Measurements from ENCODE around the gene ERBB4. TPM values are rescaled to one million over a fixed set of nuclear protein-coding genes. Genes with fewer than 3 reads are reported as not detected.

ERBB4 gene
- polyA plus RNA-seq, 1 experiment: not detected

GRCh38 chr2:211347328-211347727 is 1191.3 kb downstream of the ERBB4 start:
- ChIA-PET POLR2A (no interaction called here), CTCF (no interaction called here)
- no peak for DNase-seq (ENCODE audit: low read depth, low spot score)
- H3K27me3 ChIP-seq (ENCODE audit: control insufficient read depth, insufficient read depth, low read length): no peaks in the 10 kb centered on the region
- no peak for TF ChIP-seq CTCF (IDR thresholded peaks at IDR 0.05; ENCODE audit: low read depth, low read length)
- no peak overlapping the region for H3K27ac ChIP-seq (ENCODE audit: low read depth, low read length)
- peaks cover 14% of the 10 kb centered on the region; the same call in 1 of the 2 replicates for H3K9me3 ChIP-seq (ENCODE audit: control insufficient read depth, insufficient read depth, low read length)
- H3K4me3 ChIP-seq (ENCODE audit: low read depth, low read length): no peak overlapping the region

- no peak for DNase-seq (ENCODE audit: low read depth, low spot score)
- Histone ChIP-seq H3K27ac (ENCODE audit: low read depth, low read length) (no peak overlapping the region), H3K4me3 (ENCODE audit: low read depth, low read length) (no peak overlapping the region), H3K9me3 (ENCODE audit: control insufficient read depth, insufficient read depth, low read length) (peaks cover 10% of the 10 kb centered on the region; the same call in 1 of the 2 replicates), H3K27me3 (ENCODE audit: control insufficient read depth, insufficient read depth, low read length) (no peaks in the 10 kb centered on the region)
- ChIA-PET CTCF (no interaction called here), POLR2A (no interaction called here)
- TF ChIP-seq CTCF (IDR thresholded peaks at IDR 0.05; ENCODE audit: low read depth, low read length): no peak
Observed at GRCh38 chr2:211344289-211344688, 1194.3 kb downstream of the ERBB4 start.

- H3K9me3 ChIP-seq (ENCODE audit: control insufficient read depth, insufficient read depth, low read length): peaks cover 12% of the 10 kb centered on the region
- ChIA-PET CTCF (no interaction called here), POLR2A (no interaction called here)
- no peak for TF ChIP-seq CTCF (IDR thresholded peaks at IDR 0.05; ENCODE audit: low read depth, low read length)
- no peaks in the 10 kb centered on the region for H3K27me3 ChIP-seq (ENCODE audit: control insufficient read depth, insufficient read depth, low read length)
- H3K4me3 ChIP-seq (ENCODE audit: low read depth, low read length): no peak overlapping the region
- H3K27ac ChIP-seq (ENCODE audit: low read depth, low read length): no peak overlapping the region
- no peak for DNase-seq (ENCODE audit: low read depth, low spot score)
Observed at GRCh38 chr2:211333377-211333776, 1205.2 kb downstream of the ERBB4 start.

GRCh38 chr2:211331736-211332135 is 1206.9 kb downstream of the ERBB4 start:
- ChIA-PET CTCF (no interaction called here), POLR2A (no interaction called here)
- H3K4me3 ChIP-seq (ENCODE audit: low read depth, low read length): no peak overlapping the region
- no peaks in the 10 kb centered on the region for H3K27me3 ChIP-seq (ENCODE audit: control insufficient read depth, insufficient read depth, low read length)
- no peak for TF ChIP-seq CTCF (IDR thresholded peaks at IDR 0.05; ENCODE audit: low read depth, low read length)
- DNase-seq (ENCODE audit: low read depth, low spot score): no peak
- H3K9me3 ChIP-seq (ENCODE audit: control insufficient read depth, insufficient read depth, low read length): peaks cover 15% of the 10 kb centered on the region
- no peak overlapping the region for H3K27ac ChIP-seq (ENCODE audit: low read depth, low read length)

- no peak for TF ChIP-seq CTCF (IDR thresholded peaks at IDR 0.05; ENCODE audit: low read depth, low read length)
- ChIA-PET CTCF (no interaction called here), POLR2A (no interaction called here)
- Histone ChIP-seq H3K27me3 (ENCODE audit: control insufficient read depth, insufficient read depth, low read length) (no peaks in the 10 kb centered on the region), H3K9me3 (ENCODE audit: control insufficient read depth, insufficient read depth, low read length) (peaks cover 15% of the 10 kb centered on the region), H3K27ac (ENCODE audit: low read depth, low read length) (no peak overlapping the region), H3K4me3 (ENCODE audit: low read depth, low read length) (no peak overlapping the region)
- DNase-seq (ENCODE audit: low read depth, low spot score): no peak
Observed at GRCh38 chr2:211329882-211330281, 1208.7 kb downstream of the ERBB4 start.
